Caco-2 (cell line): ENCODE results near the gene CTNND2. TPM values are rescaled to one million over a fixed set of nuclear protein-coding genes. Genes with fewer than 3 reads are reported as not detected.

Source experiments
- BruUV-seq: library from RNA; stranded (reverse); fragments of 400-500 nt; replicated peaks from 2 replicates; lab custom pipeline; 2021; lab: Mats Ljungman, UMichigan
- CTCF ChIA-PET: fragments of 300-600 bp; sonication (Branson Sonifier 250); formaldehyde crosslinking; loops from one replicate; lab custom pipeline; 2022; ENCODE audit warnings: antibody characterized with exemption; lab: Charles Lee
- POLR2A ChIA-PET: fragments of 300-600 bp; sonication (Branson Sonifier 250); formaldehyde crosslinking; loops from one replicate; lab custom pipeline; 2022; ENCODE audit warnings: antibody characterized with exemption; lab: Charles Lee
- DNase-seq, 2 experiments: peaks; one replicate each; pipeline versions ENCODE4 v3.0.0 to v3.0.0-alpha.2; 2020 to 2022
- H3K27me3 ChIP-seq: replicated peaks from 2 replicates; pipeline ENCODE4 v1.6.0; 2011; ENCODE audit warnings: low read length; ENCODE audit not compliant: control insufficient read depth, insufficient read depth
- H3K36me3 ChIP-seq: 2 replicates; pipeline ENCODE4 v1.5.1; 2011; ENCODE audit warnings: low read length; ENCODE audit not compliant: control insufficient read depth, insufficient read depth
- H3K4me1 ChIP-seq: fragments of 250-450 bp; sonication (Bioruptor Pico); 2 replicates; pipeline ENCODE4 v1.5.1; 2020; ENCODE audit warnings: mild to moderate bottlenecking
- H3K4me3 ChIP-seq: 2 replicates; pipeline ENCODE4 v1.5.1; 2011; ENCODE audit warnings: low read depth, mild to moderate bottlenecking, control low read depth, low read length
- H3K9me3 ChIP-seq: fragments of 250-450 bp; sonication (Bioruptor Pico); 2 replicates; pipeline ENCODE4 v1.5.1; 2020; ENCODE audit warnings: mild to moderate bottlenecking, moderate library complexity
- H3K27ac Mint-ChIP-seq: one replicate; pipeline ENCODE4 v1.8.0; 2022; ENCODE audit warnings: mixed read lengths; ENCODE audit not compliant: unreplicated experiment
- H3K27me3 Mint-ChIP-seq: one replicate; pipeline ENCODE4 v1.8.0; 2022; ENCODE audit warnings: mixed read lengths; ENCODE audit not compliant: insufficient read depth, unreplicated experiment
- H3K36me3 Mint-ChIP-seq: one replicate; pipeline ENCODE4 v1.8.0; 2022; ENCODE audit warnings: mild to moderate bottlenecking, mixed read lengths; ENCODE audit not compliant: insufficient read depth, unreplicated experiment
- H3K4me1 Mint-ChIP-seq: one replicate; pipeline ENCODE4 v1.8.0; 2022; ENCODE audit warnings: low read depth, mixed read lengths; ENCODE audit not compliant: unreplicated experiment
- H3K4me3 Mint-ChIP-seq: one replicate; pipeline ENCODE4 v1.8.0; 2022; ENCODE audit warnings: mild to moderate bottlenecking, moderate library complexity, mixed read lengths; ENCODE audit not compliant: unreplicated experiment
- H3K9me3 Mint-ChIP-seq: one replicate; pipeline ENCODE4 v1.8.0; 2022; ENCODE audit warnings: mixed read lengths; ENCODE audit not compliant: unreplicated experiment
- CTCF ChIP-seq, 2 experiments: fragments of 200-600 bp in 1 of 2; IDR thresholded peaks; 1 replicate in 1 of 2; 2 replicates in 1 of 2; pipeline versions ENCODE4 v1.5.1 to v1.8.0; 2011 to 2022; ENCODE audit warnings: antibody characterized with exemption in 1 of 2, control low read depth in 1 of 2, inconsistent platforms in 1 of 2, low read depth in 1 of 2, low read length in 1 of 2, mild to moderate bottlenecking in 1 of 2, moderate library complexity in 1 of 2; ENCODE audit not compliant: insufficient read depth in 1 of 2, severe bottlenecking in 1 of 2, unreplicated experiment in 1 of 2
- intact Hi-C: fragments of 100-400 bp; cut with micrococcal nuclease; formaldehyde crosslinking; loops from one replicate; pipeline ENCODE4 v1.10.0; 2022; ENCODE audit not compliant: unreplicated experiment
- total RNA-seq: library from RNA; stranded (reverse); gene quantifications from 2 replicates; pipeline ENCODE4 v1.2.3, GENCODE V29; 2022

The CTNND2 gene
- total RNA-seq, 1 experiment from 2014 or later, result 0.32 TPM

- Histone ChIP-seq H3K27me3 (no peaks in the 10 kb centered on the region), H3K9me3 (no peaks in the 10 kb centered on the region), H3K36me3 (no peaks in the 10 kb centered on the region), H3K4me1 (no peaks in the 10 kb centered on the region), H3K4me3 (no peak overlapping the region)
- Mint-ChIP-seq H3K9me3 (no peaks in the 10 kb centered on the region), H3K36me3 (no peaks in the 10 kb centered on the region), H3K27ac (no peak overlapping the region), H3K4me1 (no peaks in the 10 kb centered on the region), H3K4me3 (no peak overlapping the region), H3K27me3 (no peaks in the 10 kb centered on the region)
- no peak for DNase-seq
- ChIA-PET CTCF (no interaction called here), POLR2A (no interaction called here)
- BruUV-seq, result no TSS peak
- no peak for TF ChIP-seq CTCF (IDR thresholded peaks at IDR 0.05; ENCODE audit: insufficient read depth in 1 of 2, low read depth in 1 of 2, low read length in 1 of 2, severe bottlenecking in 1 of 2, unreplicated experiment in 1 of 2)
- intact Hi-C loops, result no loop called here
Measured at GRCh38 chr5:11640158-11640873, 263.9 kb downstream of the CTNND2 start.

- Mint-ChIP-seq H3K27ac (no peak overlapping the region), H3K4me3 (no peak overlapping the region)
Measured at GRCh38 chr5:11622785-11623184, 281.5 kb downstream of the CTNND2 start.

GRCh38 chr5:11620172-11620571 lies 284.1 kb downstream of the CTNND2 start:
- ChIA-PET CTCF (interaction anchor here (1.0 kb wide), 1 partner anchor 23 kb away, joined by 4 read pairs; no protein-coding TSS in a partner anchor), POLR2A (no interaction called here)
- no peaks in the 10 kb centered on the region for H3K27me3 ChIP-seq
- peaks cover 4% of the 10 kb centered on the region for H3K4me1 ChIP-seq
- no peaks in the 10 kb centered on the region for H3K36me3 ChIP-seq
- H3K9me3 ChIP-seq, result no peaks in the 10 kb centered on the region
- intact Hi-C loops, result no loop called here
- TF ChIP-seq CTCF (IDR thresholded peaks at IDR 0.05; ENCODE audit: insufficient read depth in 1 of 2, low read depth in 1 of 2, low read length in 1 of 2, severe bottlenecking in 1 of 2, unreplicated experiment in 1 of 2), result no peak
- no peak overlapping the region for H3K27ac Mint-ChIP-seq
- H3K9me3 Mint-ChIP-seq, result peaks cover 25% of the 10 kb centered on the region
- no peaks in the 10 kb centered on the region for H3K27me3 Mint-ChIP-seq
- peaks cover 14% of the 10 kb centered on the region for H3K4me1 Mint-ChIP-seq
- H3K36me3 Mint-ChIP-seq, result no peaks in the 10 kb centered on the region
- no peak overlapping the region for H3K4me3 ChIP-seq
- DNase-seq, result no peak
- BruUV-seq, result no TSS peak
- H3K4me3 Mint-ChIP-seq, result no peak overlapping the region

More at GRCh38 chr5:11622785-11623184, 281.5 kb downstream of the CTNND2 start:
- H3K36me3 ChIP-seq, result no peaks in the 10 kb centered on the region
- Mint-ChIP-seq H3K4me1 (no peaks in the 10 kb centered on the region), H3K9me3 (peaks cover 10% of the 10 kb centered on the region), H3K27me3 (no peaks in the 10 kb centered on the region), H3K36me3 (no peaks in the 10 kb centered on the region)
- H3K4me3 ChIP-seq, result no peak overlapping the region
- BruUV-seq, result no TSS peak
- no peak for TF ChIP-seq CTCF (IDR thresholded peaks at IDR 0.05; ENCODE audit: insufficient read depth in 1 of 2, low read depth in 1 of 2, low read length in 1 of 2, severe bottlenecking in 1 of 2, unreplicated experiment in 1 of 2)
- ChIA-PET POLR2A (no interaction called here), CTCF (no interaction called here)
- H3K27me3 ChIP-seq, result no peaks in the 10 kb centered on the region
- intact Hi-C loops, result no loop called here
- peaks cover 4% of the 10 kb centered on the region; the same call in 1 of the 2 replicates for H3K4me1 ChIP-seq
- H3K9me3 ChIP-seq, result no peaks in the 10 kb centered on the region
- no peak for DNase-seq
